ENCODE measurements around the gene ARHGAP18. TPM values are rescaled to one million over a fixed set of nuclear protein-coding genes. Genes with fewer than 3 reads are reported as not detected.

Gene ARHGAP18
- total RNA-seq, 1 experiment from 2014 or later = 2.4 TPM

GRCh38 chr6:129701721-129702455, 8.1 kb downstream of the ARHGAP18 start:
- no peaks in the 10 kb centered on the region; a peak in 2 of 7 replicates for H3K36me3 Mint-ChIP-seq (ENCODE audit: insufficient read depth in 1 of 3, low read depth in 3 of 3)
- no peak overlapping the region for H3K14ac ChIP-seq (ENCODE audit: insufficient read depth, low read length)
- no peak overlapping the region for H4K8ac ChIP-seq (replicated peaks; ENCODE audit: insufficient read length, low read depth, low read length)
- H3K27me3 Mint-ChIP-seq (ENCODE audit: low read depth) = no peaks in the 10 kb centered on the region
- H2BK20ac ChIP-seq (ENCODE audit: low read depth, low read length, poor library complexity, severe bottlenecking) = no peak overlapping the region
- WGBS (ENCODE audit: extremely low coverage, insufficient read length, low lambda C conversion rate) = no CpG with 5 or more reads among the region's 4 CpGs
- H4K5ac ChIP-seq (ENCODE audit: insufficient read length, low read depth, low read length) = no peak overlapping the region
- H3K79me2 ChIP-seq (ENCODE audit: insufficient read depth, low read length) = no peaks in the 10 kb centered on the region
- no peak overlapping the region for H2BK15ac ChIP-seq (ENCODE audit: low read depth, low read length)
- no peak overlapping the region for H2BK5ac ChIP-seq (ENCODE audit: insufficient read length, low read length)
- DNase-seq = no peak
- no peak overlapping the region for H3K18ac ChIP-seq (ENCODE audit: insufficient read length, low read depth, low read length)
- H2AFZ ChIP-seq (ENCODE audit: low read length) = no peak overlapping the region
- H3K9me3 Mint-ChIP-seq = no peaks in the 10 kb centered on the region
- no peaks in the 10 kb centered on the region for H4K20me1 ChIP-seq (ENCODE audit: control insufficient read depth, insufficient read depth, insufficient read length)
- H2BK120ac ChIP-seq (ENCODE audit: low read depth, low read length, poor library complexity, severe bottlenecking) = no peak overlapping the region
- H3K4me2 ChIP-seq (ENCODE audit: insufficient read depth, insufficient read length, low read length) = no peak overlapping the region
- H3K27ac ChIP-seq (ENCODE audit: insufficient read length, low read depth, low read length) = no peak overlapping the region
- H4K91ac ChIP-seq (ENCODE audit: insufficient read length, low read depth, low read length) = no peak overlapping the region
- no peak overlapping the region for H3K4ac ChIP-seq (ENCODE audit: low read depth, low read length)
- no peak overlapping the region for H3K27ac Mint-ChIP-seq
- no peaks in the 10 kb centered on the region for H3K9me3 ChIP-seq (ENCODE audit: control insufficient read depth, low read depth, low read length)
- no peak overlapping the region for H2BK12ac ChIP-seq (ENCODE audit: insufficient read length, low read depth, low read length)
- no peaks in the 10 kb centered on the region for H3K27me3 ChIP-seq (ENCODE audit: insufficient read depth, low read length)
- TF ChIP-seq CTCF (conservative IDR thresholded peaks at IDR 0.05) = no peak
- H2AK5ac ChIP-seq (ENCODE audit: insufficient read length, low read length) = no peak overlapping the region
- H3K23me2 ChIP-seq (ENCODE audit: insufficient read length, low read depth, low read length, poor library complexity, severe bottlenecking) = no peaks in the 10 kb centered on the region
- H3K4me1 Mint-ChIP-seq = peaks cover 5 to 6% of the 10 kb centered on the region in 2 experiments
- H3K9ac ChIP-seq (ENCODE audit: extremely low read depth, insufficient read length, low read length) = no peak overlapping the region
- no peak overlapping the region for H3K56ac ChIP-seq (ENCODE audit: insufficient read length, low read depth, low read length)
- no peaks in the 10 kb centered on the region for H3K4me1 ChIP-seq (ENCODE audit: insufficient read depth, low read length)
- H3T11ph ChIP-seq (ENCODE audit: low read length) = no peak overlapping the region
- H3K23ac ChIP-seq (ENCODE audit: insufficient read length, low read depth, low read length) = no peak overlapping the region
- H3K4me3 Mint-ChIP-seq = no peak overlapping the region
- H3K79me1 ChIP-seq (ENCODE audit: insufficient read depth, low read depth, low read length, poor library complexity, severe bottlenecking) = no peaks in the 10 kb centered on the region
